Smooth muscle cell (in vitro differentiated cells): Measurements from ENCODE around the gene C2orf92. TPM values are rescaled to one million over a fixed set of nuclear protein-coding genes. Genes with fewer than 3 reads are reported as not detected.

Experiments
- DNase-seq: peaks from one replicate; lab custom pipeline; 2025; ENCODE audit not compliant: unreplicated experiment; lab: John Stamatoyannopoulos, UW
- H2AFZ ChIP-seq: fragments of 200-600 bp; sonication (generic); 2 replicates; pipeline ENCODE4 v1.6.0; 2016; ENCODE audit warnings: antibody characterized with exemption, low read depth, mild to moderate bottlenecking
- H3F3A ChIP-seq: fragments of 200-600 bp; sonication (generic); 2 replicates; pipeline ENCODE4 v1.6.0; 2017; ENCODE audit warnings: antibody characterized with exemption, low read depth
- H3K27ac ChIP-seq: fragments of 200-600 bp; sonication (generic); 2 replicates; pipeline ENCODE4 v1.5.1; 2016; ENCODE audit warnings: low read depth, mild to moderate bottlenecking
- H3K27me3 ChIP-seq: fragments of 200-600 bp; sonication (generic); 2 replicates; pipeline ENCODE4 v1.6.1; 2016; ENCODE audit warnings: low read depth, mild to moderate bottlenecking
- H3K36me3 ChIP-seq: fragments of 200-600 bp; sonication (generic); 2 replicates; pipeline ENCODE4 v1.5.1; 2016; ENCODE audit warnings: low read depth
- H3K4me1 ChIP-seq: fragments of 200-600 bp; sonication (generic); 2 replicates; pipeline ENCODE4 v1.5.1; 2016; ENCODE audit warnings: low read depth
- H3K4me2 ChIP-seq: fragments of 200-600 bp; sonication (generic); 2 replicates; pipeline ENCODE4 v1.6.0; 2016; ENCODE audit warnings: mild to moderate bottlenecking
- H3K4me3 ChIP-seq: fragments of 200-600 bp; sonication (generic); 2 replicates; pipeline ENCODE4 v1.5.1; 2016; ENCODE audit warnings: mild to moderate bottlenecking
- H3K79me2 ChIP-seq: fragments of 200-600 bp; sonication (generic); 2 replicates; pipeline ENCODE4 v1.6.0; 2016; ENCODE audit warnings: low read depth, mild to moderate bottlenecking
- H3K9ac ChIP-seq: fragments of 200-600 bp; sonication (generic); 2 replicates; pipeline ENCODE4 v1.6.0; 2016; ENCODE audit warnings: low read depth
- H3K9me3 ChIP-seq: fragments of 200-600 bp; sonication (generic); replicated peaks from 2 replicates; pipeline ENCODE4 v1.5.1; 2016; ENCODE audit warnings: low read depth
- H4K20me1 ChIP-seq: fragments of 200-600 bp; sonication (generic); 2 replicates; pipeline ENCODE4 v1.6.0; 2016; ENCODE audit warnings: low read depth
- CTCF ChIP-seq: fragments of 200-600 bp; sonication (generic); IDR thresholded peaks from 2 replicates; pipeline ENCODE4 v1.5.1; 2017; ENCODE audit warnings: borderline replicate concordance, mild to moderate bottlenecking, antibody characterized with exemption; ENCODE audit not compliant: insufficient read depth, poor library complexity, severe bottlenecking
- WGBS: methylation state at CpG from one replicate; pipeline ENCODE4 v1.1.7; 2016; ENCODE audit warnings: low lambda C conversion rate; 5-methylcytosine and 5-hydroxymethylcytosine counted together
- polyA plus RNA-seq: library from polyadenylated mRNA; unstranded; fragments of >200 nt; fragmentation: Nextera tagmentation; extraction: Ambion mirVana; gene quantifications from 2 replicates; pipeline ENCODE4 v1.2.1, GENCODE V29; 2016
- total RNA-seq: library from RNA; depleted of rRNA; stranded (reverse); fragments of >200 nt; gene quantifications from 2 replicates; pipeline ENCODE4 v1.2.3, GENCODE V29; 2014

The C2orf92 gene
- total and polyA plus RNA-seq, 2 experiments from 2014 or later, result 1.0 to 7.2 TPM

DNA sequence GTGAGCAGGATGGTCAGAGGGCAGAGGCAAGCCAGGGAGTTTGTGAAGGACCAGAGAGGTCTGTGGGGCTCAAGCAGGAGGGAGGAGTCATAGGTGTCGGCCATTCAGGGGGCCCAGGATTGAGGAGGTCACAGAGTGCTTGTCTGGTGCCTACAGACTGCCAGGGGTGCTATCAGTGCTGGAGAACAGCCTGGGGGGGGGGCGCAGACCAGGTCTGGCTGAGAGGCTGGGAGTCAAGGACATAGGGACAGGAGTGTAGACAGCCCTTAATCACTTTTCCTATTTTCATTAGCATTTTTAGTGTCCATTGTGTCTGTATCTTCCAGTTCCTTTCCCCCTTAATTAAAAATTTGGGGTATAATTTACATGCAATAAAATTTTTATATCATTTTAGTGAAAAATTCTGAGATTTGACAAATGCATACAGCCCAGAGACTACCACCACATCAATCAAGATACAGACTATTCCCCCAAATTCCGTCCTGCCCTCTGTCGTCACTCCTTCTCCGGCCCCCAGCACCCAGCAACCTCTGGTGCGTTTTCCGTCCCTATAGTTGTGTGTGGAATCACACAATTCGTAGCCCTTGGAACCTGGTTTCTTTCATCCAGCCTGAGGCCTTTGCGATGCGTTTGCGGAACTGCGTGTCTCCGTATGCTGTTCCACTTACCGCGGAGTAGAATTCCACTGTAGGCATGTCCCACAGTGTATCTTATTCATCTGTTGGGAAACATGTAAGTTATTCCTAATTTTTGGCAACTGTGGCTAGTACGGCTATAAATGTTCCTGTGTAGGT lies 50.0 kb downstream of the C2orf92 start:
- H3K4me3 ChIP-seq, result no peak overlapping the region
- no peaks in the 10 kb centered on the region for H3K27me3 ChIP-seq
- no peak overlapping the region for H3K4me2 ChIP-seq
- H3K79me2 ChIP-seq, result no peaks in the 10 kb centered on the region
- DNase-seq, result no peak
- no peaks in the 10 kb centered on the region for H3K4me1 ChIP-seq
- H3F3A ChIP-seq, result no peaks in the 10 kb centered on the region
- 91% methylated on average over 16 of the region's 16 CpGs for WGBS
- no peak overlapping the region for H3K9ac ChIP-seq
- H3K9me3 ChIP-seq, result no peaks in the 10 kb centered on the region
- H3K27ac ChIP-seq, result no peak overlapping the region
- H3K36me3 ChIP-seq, result no peaks in the 10 kb centered on the region
- no peak overlapping the region for H2AFZ ChIP-seq
- TF ChIP-seq CTCF, result no peak
- no peaks in the 10 kb centered on the region for H4K20me1 ChIP-seq

GRCh38 chr2:97720746-97721145 lies 51.2 kb downstream of the C2orf92 start:
- no peak overlapping the region for H3K4me3 ChIP-seq
- no peaks in the 10 kb centered on the region for H3K79me2 ChIP-seq
- no peaks in the 10 kb centered on the region for H4K20me1 ChIP-seq
- H3K4me2 ChIP-seq, result no peak overlapping the region
- no peak for DNase-seq
- no peaks in the 10 kb centered on the region for H3K36me3 ChIP-seq
- no peak overlapping the region for H3K9ac ChIP-seq
- no peak overlapping the region for H2AFZ ChIP-seq
- TF ChIP-seq CTCF, result no peak
- H3K4me1 ChIP-seq, result no peaks in the 10 kb centered on the region
- WGBS, result 61% methylated on average over 2 of the region's 2 CpGs
- no peaks in the 10 kb centered on the region for H3K9me3 ChIP-seq
- H3K27me3 ChIP-seq, result no peaks in the 10 kb centered on the region
- H3K27ac ChIP-seq, result no peak overlapping the region
- H3F3A ChIP-seq, result no peaks in the 10 kb centered on the region

DNA sequence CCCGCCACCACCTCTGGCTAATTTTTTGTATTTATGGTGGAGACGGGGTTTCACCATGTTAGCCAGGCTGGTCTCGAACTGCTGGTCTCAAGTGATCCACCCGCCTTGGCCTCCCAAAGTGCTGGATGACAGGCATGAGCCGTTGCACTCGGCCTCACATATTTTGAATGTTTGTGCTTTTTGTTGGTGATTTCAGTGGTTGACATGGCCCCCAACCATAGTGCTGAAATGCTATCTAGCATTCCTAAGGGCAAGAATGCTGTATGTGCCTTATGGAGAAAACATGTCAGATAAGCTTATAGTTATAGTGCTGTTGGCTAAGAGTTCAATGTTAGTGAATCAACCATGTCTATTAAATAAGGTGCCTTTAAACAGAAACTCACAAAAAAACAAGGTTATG lies 52.7 kb downstream of the C2orf92 start:
- Histone ChIP-seq H3K27me3 (no peaks in the 10 kb centered on the region), H3K36me3 (no peaks in the 10 kb centered on the region), H3K9ac (no peak overlapping the region), H3K79me2 (no peaks in the 10 kb centered on the region), H3K27ac (no peak overlapping the region), H4K20me1 (no peaks in the 10 kb centered on the region), H3K4me2 (no peak overlapping the region), H3K9me3 (no peaks in the 10 kb centered on the region), H2AFZ (no peak overlapping the region), H3K4me1 (no peaks in the 10 kb centered on the region), H3F3A (no peaks in the 10 kb centered on the region), H3K4me3 (no peak overlapping the region)
- TF ChIP-seq CTCF, result no peak
- no peak for DNase-seq
- WGBS, result 79% methylated on average over 6 of the region's 6 CpGs
